Liver (tissue), 3 donors: ENCODE data around the gene NFILZ.

Experiments
- ATF3 ChIP-seq: IDR thresholded peaks from 2 replicates; pipeline ENCODE4 v1.6.1; 2016; ENCODE audit warnings: antibody characterized with exemption
- CTCF ChIP-seq: fragments of 150-350 bp; IDR thresholded peaks from 2 replicates; pipeline ENCODE4 v1.5.1; 2017; ENCODE audit warnings: improper control_type of control experiment, low read depth, low read length; ENCODE audit not compliant: missing input control
- JUND ChIP-seq, 2 donors: IDR thresholded peaks; 2 replicates each; pipeline ENCODE4 v1.6.1; 2016; ENCODE audit warnings: antibody characterized with exemption in 2 of 2
- MAX ChIP-seq: IDR thresholded peaks from 2 replicates; pipeline ENCODE4 v1.6.1; 2016; ENCODE audit warnings: antibody characterized with exemption
- REST ChIP-seq: IDR thresholded peaks from 2 replicates; pipeline ENCODE4 v1.6.1; 2016; ENCODE audit warnings: antibody characterized with exemption, mild to moderate bottlenecking
- ZBTB33 ChIP-seq: IDR thresholded peaks from 2 replicates; pipeline ENCODE4 v1.6.1; 2016; ENCODE audit warnings: antibody characterized with exemption
- donor health status: healthy.
- donor health status: healthy.

GRCh38 chr19:8601796-8602195, 28.6 kb upstream of the NFILZ start:
- TF ChIP-seq CTCF (no peak), ZBTB33 (no peak), MAX (no peak), ATF3 (no peak), REST (peak; percentile 52), JUND (IDR thresholded peaks at IDR 0.05) (no peak)
